Left ventricle myocardium inferior (tissue), 1 donor: ENCODE data around the gene SMG6. TPM values are rescaled to one million over a fixed set of nuclear protein-coding genes. Genes with fewer than 3 reads are reported as not detected.

Experiments used
- DNase-seq: peaks from one replicate; pipeline ENCODE4 v3.0.0-alpha.2; 2020
- H3K27ac ChIP-seq: fragments of 200-600 bp; replicated peaks from 2 replicates; pipeline ENCODE4 v1.8.0; 2021
- H3K27me3 ChIP-seq: fragments of 200-600 bp; 2 replicates; pipeline ENCODE4 v1.8.0; 2021; ENCODE audit warnings: low read depth
- H3K36me3 ChIP-seq: fragments of 200-600 bp; 2 replicates; pipeline ENCODE4 v1.8.0; 2021
- H3K4me1 ChIP-seq: fragments of 200-600 bp; 2 replicates; pipeline ENCODE4 v1.8.0; 2021
- H3K4me3 ChIP-seq: fragments of 200-600 bp; 2 replicates; pipeline ENCODE4 v1.8.0; 2021; ENCODE audit warnings: mild to moderate bottlenecking, moderate library complexity
- H3K9me3 ChIP-seq: fragments of 200-600 bp; replicated peaks from 2 replicates; pipeline ENCODE4 v1.8.0; 2021
- CTCF ChIP-seq: fragments of 200-600 bp; IDR thresholded peaks from 2 replicates; pipeline ENCODE4 v1.8.0; 2021; ENCODE audit warnings: antibody characterized with exemption, mild to moderate bottlenecking, borderline replicate concordance
- intact Hi-C: fragments of 100-400 bp; cut with micrococcal nuclease; formaldehyde crosslinking; loops from one replicate; pipeline ENCODE4 v1.11.0; 2022
- total RNA-seq: library from RNA; stranded (reverse); fragmentation: NEBNext Ultra II Directional; extraction: Animal tissue kit (Norgen Biotek cat#: 25700); gene quantifications from one replicate; pipeline ENCODE4 v1.2.1, GENCODE V29; 2021
- donor health status: DM: no; HTN: yes; CAD: no; lungs with severe emphysema.

The SMG6 gene
- total RNA-seq, 1 donor from 2014 or later, result 22.1 TPM

- Histone ChIP-seq H3K4me3 (no peak overlapping the region), H3K36me3 (peaks cover 66% of the 10 kb centered on the region), H3K27ac (no peak overlapping the region), H3K4me1 (no peaks in the 10 kb centered on the region), H3K9me3 (no peaks in the 10 kb centered on the region), H3K27me3 (no peaks in the 10 kb centered on the region)
- intact Hi-C loops, result no loop called here
- TF ChIP-seq CTCF, result no peak
- no peak for DNase-seq
Measured at GRCh38 chr17:2275722-2276121, 27.9 kb downstream of the SMG6 start.

- intact Hi-C loops, result no loop called here
- no peak overlapping the region for H3K27ac ChIP-seq
- H3K4me1 ChIP-seq, result no peaks in the 10 kb centered on the region
- H3K4me3 ChIP-seq, result no peak overlapping the region
- H3K9me3 ChIP-seq, result no peaks in the 10 kb centered on the region
- peaks cover 63% of the 10 kb centered on the region for H3K36me3 ChIP-seq
- no peak for DNase-seq
- H3K27me3 ChIP-seq, result no peaks in the 10 kb centered on the region
- no peak for TF ChIP-seq CTCF
Measured at GRCh38 chr17:2274414-2274813, 29.2 kb downstream of the SMG6 start.

GRCh38 chr17:2271985-2272702, 31.4 kb downstream of the SMG6 start:
- Histone ChIP-seq H3K27me3 (no peaks in the 10 kb centered on the region), H3K4me3 (no peak overlapping the region), H3K4me1 (peaks cover 2% of the 10 kb centered on the region)

GRCh38 chr17:2267354-2267753, 36.2 kb downstream of the SMG6 start:
- intact Hi-C loops, result no loop called here
- Histone ChIP-seq H3K27ac (no peak overlapping the region), H3K36me3 (peaks cover 18% of the 10 kb centered on the region), H3K27me3 (no peaks in the 10 kb centered on the region), H3K9me3 (no peaks in the 10 kb centered on the region), H3K4me3 (no peak overlapping the region), H3K4me1 (peaks cover 27% of the 10 kb centered on the region)
- no peak for TF ChIP-seq CTCF
- DNase-seq, result no peak

More at GRCh38 chr17:2271985-2272702, 31.4 kb downstream of the SMG6 start:
- Histone ChIP-seq H3K9me3 (no peaks in the 10 kb centered on the region), H3K27ac (no peak overlapping the region), H3K36me3 (peaks cover 58% of the 10 kb centered on the region)
- intact Hi-C loops, result no loop called here
- no peak for TF ChIP-seq CTCF
- DNase-seq, result no peak

- H3K4me1 ChIP-seq, result peaks cover 29% of the 10 kb centered on the region
- DNase-seq, result no peak
- peaks cover 18% of the 10 kb centered on the region for H3K36me3 ChIP-seq
- H3K27me3 ChIP-seq, result no peaks in the 10 kb centered on the region
- H3K27ac ChIP-seq, result no peak overlapping the region
- no peak overlapping the region for H3K4me3 ChIP-seq
- H3K9me3 ChIP-seq, result no peaks in the 10 kb centered on the region
- intact Hi-C loops, result no loop called here
- no peak for TF ChIP-seq CTCF
Measured at GRCh38 chr17:2266865-2267228, 36.7 kb downstream of the SMG6 start.
